Stimulated activated naive CD8-positive, alpha-beta T cell treated with anti-CD3 and anti-CD28 coated beads, Interleukin-15, Interleukin-2, amounts not matched to agents 100 ng/mL and 50 ng/mL, for 24 hours (primary cell): ENCODE results near the gene CCDC157.

ENCODE experiments used
- H3K27ac Mint-ChIP-seq: one replicate; pipeline ENCODE4 v1.8.0; 2021; ENCODE audit warnings: mild to moderate bottlenecking, mixed read lengths
- H3K27me3 Mint-ChIP-seq: one replicate; pipeline ENCODE4 v1.8.0; 2021; ENCODE audit warnings: mixed read lengths
- H3K36me3 Mint-ChIP-seq: one replicate; pipeline ENCODE4 v1.8.0; 2021; ENCODE audit warnings: low read depth, mixed read lengths
- H3K4me1 Mint-ChIP-seq: one replicate; pipeline ENCODE4 v1.8.0; 2021; ENCODE audit warnings: low read depth, mixed read lengths
- H3K4me3 Mint-ChIP-seq: one replicate; pipeline ENCODE4 v1.8.0; 2021; ENCODE audit warnings: mild to moderate bottlenecking, mixed read lengths
- H3K9me3 Mint-ChIP-seq: one replicate; pipeline ENCODE4 v1.8.0; 2021; ENCODE audit warnings: mixed read lengths

The CCDC157 gene

GRCh38 chr22:30320021-30320556, 36.7 kb upstream of the CCDC157 start:
- Mint-ChIP-seq H3K4me3 (no peak overlapping the region), H3K27ac (no peak overlapping the region), H3K27me3 (no peaks in the 10 kb centered on the region), H3K4me1 (peaks cover 90% of the 10 kb centered on the region), H3K36me3 (peaks cover 16% of the 10 kb centered on the region), H3K9me3 (no peaks in the 10 kb centered on the region)

GRCh38 chr22:30321461-30321860, 35.3 kb upstream of the CCDC157 start:
- Mint-ChIP-seq H3K4me1 (peaks cover 84% of the 10 kb centered on the region), H3K4me3 (no peak overlapping the region), H3K36me3 (peaks cover 12% of the 10 kb centered on the region), H3K27me3 (no peaks in the 10 kb centered on the region), H3K27ac (no peak overlapping the region), H3K9me3 (no peaks in the 10 kb centered on the region)

DNA sequence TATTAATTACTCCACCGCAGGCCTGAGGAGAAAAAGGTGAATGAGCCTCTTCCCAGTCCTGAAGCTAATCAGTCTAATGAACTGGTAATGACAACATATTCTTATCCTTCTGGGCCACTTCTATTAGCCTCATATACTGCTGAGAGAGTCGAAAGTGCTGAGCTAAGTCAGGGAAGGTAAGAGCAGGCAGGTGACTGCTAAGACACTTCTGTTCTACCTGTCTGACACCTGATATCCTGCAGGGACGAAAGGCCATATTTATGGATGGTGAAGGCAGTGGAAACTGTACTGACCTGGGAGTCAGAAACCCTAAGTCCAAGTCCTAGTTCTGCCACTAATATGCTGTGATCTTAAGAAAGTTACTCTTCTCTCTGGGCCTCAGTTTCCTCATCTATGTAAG, 33.6 kb upstream of the CCDC157 start:
- H3K4me1 Mint-ChIP-seq = peaks cover 77% of the 10 kb centered on the region
- no peaks in the 10 kb centered on the region for H3K9me3 Mint-ChIP-seq
- no peaks in the 10 kb centered on the region for H3K27me3 Mint-ChIP-seq
- peak overlapping the region; percentile 56 for H3K27ac Mint-ChIP-seq
- no peak overlapping the region for H3K4me3 Mint-ChIP-seq
- H3K36me3 Mint-ChIP-seq = peaks cover 12% of the 10 kb centered on the region

- no peaks in the 10 kb centered on the region for H3K27me3 Mint-ChIP-seq
- peaks cover 68% of the 10 kb centered on the region for H3K4me1 Mint-ChIP-seq
- H3K9me3 Mint-ChIP-seq = no peaks in the 10 kb centered on the region
- H3K4me3 Mint-ChIP-seq = peak overlapping the region; percentile 84
- H3K27ac Mint-ChIP-seq = peak overlapping the region; percentile 87
- H3K36me3 Mint-ChIP-seq = peaks cover 12% of the 10 kb centered on the region
These were observed 32.6 kb upstream of the CCDC157 start for GRCh38 chr22:30324014-30324730.

DNA sequence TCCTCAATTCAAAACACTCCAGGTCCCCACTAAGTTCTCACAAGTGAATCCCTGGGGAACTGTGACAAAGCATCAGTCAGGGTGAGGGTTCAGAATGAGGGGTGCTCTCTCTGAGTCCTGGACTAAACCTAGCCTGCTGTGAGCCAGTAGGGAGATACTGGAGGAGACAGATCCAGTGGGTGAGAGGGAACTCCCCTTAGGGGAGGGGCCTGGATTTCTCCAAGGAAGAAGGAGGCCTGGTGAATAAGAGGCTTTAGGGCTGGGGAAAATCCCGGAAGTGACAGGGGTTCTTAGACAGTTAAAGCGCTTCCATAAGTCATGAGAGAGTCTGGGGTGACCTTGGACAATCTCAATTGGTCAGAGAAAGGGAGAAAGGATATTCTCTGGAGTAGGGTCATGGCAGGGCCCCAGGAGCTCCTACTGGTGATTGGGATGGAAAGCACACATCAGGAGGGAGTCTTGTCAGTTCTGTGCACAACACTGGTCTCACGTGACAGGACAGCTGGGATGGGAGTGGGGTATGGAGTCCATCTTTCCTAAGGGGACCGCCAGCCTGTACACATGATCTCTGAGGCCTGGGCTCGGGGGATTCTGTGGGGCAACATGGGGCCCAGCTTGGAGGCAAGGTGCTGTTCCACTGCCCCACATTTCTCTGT, 31.6 kb upstream of the CCDC157 start:
- H3K9me3 Mint-ChIP-seq = no peaks in the 10 kb centered on the region
- peaks cover 12% of the 10 kb centered on the region for H3K36me3 Mint-ChIP-seq
- peaks cover 58% of the 10 kb centered on the region for H3K4me1 Mint-ChIP-seq
- H3K27ac Mint-ChIP-seq = peak overlapping the region; percentile 87
- H3K4me3 Mint-ChIP-seq = peak overlapping the region; percentile 84
- H3K27me3 Mint-ChIP-seq = no peaks in the 10 kb centered on the region

DNA sequence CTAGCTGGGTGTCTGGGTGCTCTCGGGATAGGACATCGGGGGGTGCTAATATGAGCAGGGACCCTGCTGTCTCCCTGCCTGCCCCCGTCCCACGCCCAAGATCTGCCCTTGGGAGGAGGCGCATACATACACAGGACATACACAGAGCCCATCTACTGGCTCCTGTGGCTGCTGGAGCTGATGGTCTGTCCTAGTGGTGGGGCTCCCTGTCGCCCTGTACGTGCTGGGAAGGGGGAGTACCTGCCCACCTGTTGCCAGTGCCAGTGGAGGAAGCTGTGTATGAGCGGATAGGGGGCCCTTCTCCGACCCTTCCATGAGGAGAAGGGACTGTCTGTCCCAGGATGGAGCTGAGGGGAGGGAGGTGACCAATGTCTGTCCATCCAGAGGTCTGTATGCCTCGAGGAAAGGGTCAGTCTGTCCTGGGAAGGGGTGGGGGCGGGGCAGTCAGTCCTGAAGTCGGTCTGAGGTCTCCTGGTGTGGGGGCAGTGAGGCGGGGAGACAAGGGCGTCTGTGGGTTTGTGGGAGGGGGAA, 31.0 kb upstream of the CCDC157 start:
- no peaks in the 10 kb centered on the region for H3K27me3 Mint-ChIP-seq
- H3K27ac Mint-ChIP-seq = peak overlapping the region; percentile 87
- peaks cover 18% of the 10 kb centered on the region for H3K36me3 Mint-ChIP-seq
- H3K4me3 Mint-ChIP-seq = peak overlapping the region; percentile 84
- H3K4me1 Mint-ChIP-seq = peaks cover 52% of the 10 kb centered on the region
- no peaks in the 10 kb centered on the region for H3K9me3 Mint-ChIP-seq

- Mint-ChIP-seq H3K27me3 (no peaks in the 10 kb centered on the region), H3K4me1 (peaks cover 48% of the 10 kb centered on the region), H3K27ac (peak overlapping the region; percentile 87), H3K36me3 (peaks cover 18% of the 10 kb centered on the region), H3K4me3 (peak overlapping the region; percentile 84), H3K9me3 (no peaks in the 10 kb centered on the region)
These were observed 30.5 kb upstream of the CCDC157 start for GRCh38 chr22:30326255-30326705.

GRCh38 chr22:30326706-30327362, 30.0 kb upstream of the CCDC157 start, which contains the start of gene TBC1D10A:
Gene TBC1D10A, minus strand, starts transcription at chr22:30326941. Its CDS starts 60 bp downstream, at chr22:30326881.
- no peaks in the 10 kb centered on the region for H3K9me3 Mint-ChIP-seq
- no peaks in the 10 kb centered on the region for H3K27me3 Mint-ChIP-seq
- H3K27ac Mint-ChIP-seq = peak within 1 kb of the TSS; percentile 88
- peaks cover 43% of the 10 kb centered on the region for H3K4me1 Mint-ChIP-seq
- H3K4me3 Mint-ChIP-seq = peak within 1 kb of the TSS; percentile 84
- peaks cover 18% of the 10 kb centered on the region for H3K36me3 Mint-ChIP-seq

DNA sequence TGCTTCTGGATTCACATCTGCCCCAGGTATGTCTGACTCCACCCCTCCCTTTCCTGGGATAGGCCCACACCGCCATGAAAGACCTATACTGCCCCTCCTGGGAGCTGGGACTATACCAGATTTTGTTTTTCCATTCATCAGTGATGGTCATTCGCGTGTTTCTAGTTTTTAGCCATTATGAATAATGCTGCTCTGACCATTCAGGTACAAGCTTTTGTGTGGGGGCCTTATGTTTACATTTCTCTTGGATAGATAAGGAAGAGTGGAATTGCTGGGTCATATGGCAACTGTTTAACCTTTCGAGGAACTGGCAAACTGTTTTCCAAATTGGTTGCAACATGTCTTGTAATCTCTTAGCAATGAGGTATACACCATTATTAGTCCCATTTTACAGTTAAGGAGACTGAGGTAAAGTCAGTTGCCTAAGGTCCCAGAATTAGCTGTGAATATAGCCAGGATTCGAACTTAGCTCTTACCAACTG, 28.9 kb upstream of the CCDC157 start:
- peaks cover 38% of the 10 kb centered on the region for H3K4me1 Mint-ChIP-seq
- no peaks in the 10 kb centered on the region for H3K9me3 Mint-ChIP-seq
- no peaks in the 10 kb centered on the region for H3K27me3 Mint-ChIP-seq
- H3K4me3 Mint-ChIP-seq = peak overlapping the region; percentile 82
- peaks cover 28% of the 10 kb centered on the region for H3K36me3 Mint-ChIP-seq
- peak overlapping the region; percentile 88 for H3K27ac Mint-ChIP-seq

DNA sequence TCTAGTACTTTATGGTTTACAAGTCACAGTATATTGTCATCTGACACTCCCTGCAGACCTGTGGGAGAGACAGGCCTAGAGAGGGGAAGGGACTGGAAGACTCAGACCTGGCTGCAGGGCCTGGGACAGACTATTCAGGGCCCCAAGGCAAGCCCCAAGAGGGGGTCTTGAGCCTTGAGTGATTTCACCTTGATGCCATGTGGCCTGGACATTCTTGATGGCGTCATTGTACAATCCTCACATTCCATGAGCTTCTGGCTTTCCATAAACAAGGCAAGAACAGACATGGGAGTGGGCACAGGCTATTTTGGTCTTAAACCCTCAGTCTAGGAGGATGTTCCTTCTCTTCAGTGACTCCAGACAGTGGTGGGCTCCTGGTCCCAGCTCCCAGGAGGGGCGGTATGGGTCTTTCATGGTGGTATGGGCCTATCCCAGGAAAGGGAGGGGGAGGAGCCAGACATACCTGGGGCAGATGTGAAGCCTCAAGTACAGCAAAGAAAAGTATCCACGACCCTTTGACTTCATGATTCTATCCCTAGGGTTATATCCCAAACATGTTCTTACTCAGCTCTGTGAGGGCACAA, 28.2 kb upstream of the CCDC157 start:
- H3K27me3 Mint-ChIP-seq = no peaks in the 10 kb centered on the region
- no peak overlapping the region for H3K27ac Mint-ChIP-seq
- no peak overlapping the region for H3K4me3 Mint-ChIP-seq
- peaks cover 29% of the 10 kb centered on the region for H3K36me3 Mint-ChIP-seq
- peaks cover 33% of the 10 kb centered on the region for H3K4me1 Mint-ChIP-seq
- no peaks in the 10 kb centered on the region for H3K9me3 Mint-ChIP-seq

- H3K4me1 Mint-ChIP-seq = peaks cover 26% of the 10 kb centered on the region
- peaks cover 57% of the 10 kb centered on the region for H3K36me3 Mint-ChIP-seq
- no peak overlapping the region for H3K4me3 Mint-ChIP-seq
- no peaks in the 10 kb centered on the region for H3K27me3 Mint-ChIP-seq
- H3K27ac Mint-ChIP-seq = no peak overlapping the region
- H3K9me3 Mint-ChIP-seq = no peaks in the 10 kb centered on the region
These were observed 24.3 kb upstream of the CCDC157 start for GRCh38 chr22:30332551-30332950.

GRCh38 chr22:30332994-30333706, 23.7 kb upstream of the CCDC157 start:
- Mint-ChIP-seq H3K4me3 (no peak overlapping the region), H3K27me3 (no peaks in the 10 kb centered on the region), H3K4me1 (peaks cover 22% of the 10 kb centered on the region), H3K27ac (peak overlapping the region; percentile 41), H3K9me3 (no peaks in the 10 kb centered on the region), H3K36me3 (peaks cover 63% of the 10 kb centered on the region)

GRCh38 chr22:30333707-30334087, 23.1 kb upstream of the CCDC157 start:
- H3K4me3 Mint-ChIP-seq = no peak overlapping the region

GRCh38 chr22:30334646-30335045, 22.2 kb upstream of the CCDC157 start:
- H3K27ac Mint-ChIP-seq = peak overlapping the region; percentile 26

More at GRCh38 chr22:30333707-30334087, 23.1 kb upstream of the CCDC157 start:
- Mint-ChIP-seq H3K36me3 (peaks cover 68% of the 10 kb centered on the region), H3K27ac (peak overlapping the region; percentile 17), H3K9me3 (no peaks in the 10 kb centered on the region), H3K27me3 (no peaks in the 10 kb centered on the region), H3K4me1 (peaks cover 22% of the 10 kb centered on the region)

More at GRCh38 chr22:30334646-30335045, 22.2 kb upstream of the CCDC157 start:
- no peaks in the 10 kb centered on the region for H3K9me3 Mint-ChIP-seq
- H3K27me3 Mint-ChIP-seq = no peaks in the 10 kb centered on the region
- H3K36me3 Mint-ChIP-seq = peaks cover 77% of the 10 kb centered on the region
- H3K4me3 Mint-ChIP-seq = no peak overlapping the region
- peaks cover 22% of the 10 kb centered on the region for H3K4me1 Mint-ChIP-seq
